ENCODE results near the gene CWF19L1. TPM values are rescaled to one million over a fixed set of nuclear protein-coding genes. Genes with fewer than 3 reads are reported as not detected.

Gene CWF19L1
- total and polyA plus RNA-seq, 2 of the 13 experiments (the other 11 are each of a cell fraction or from before 2014, with no cell fraction given) = 13.6 to 42.1 TPM

- no peak; the same call in 1 of the 2 replicates for TF ChIP-seq ZBTB26 (CRISPR knock-in tag; IDR thresholded peaks at IDR 0.05; ENCODE audit: borderline replicate concordance)
- 0 out of 2 replicates have a peak, but pooled peaks have one; percentile 36 for TF ChIP-seq MAF1 (CRISPR knock-in tag; IDR thresholded peaks at IDR 0.05; ENCODE audit: borderline replicate concordance)
- no peak for TF ChIP-seq HOXA7 (CRISPR knock-in tag; IDR thresholded peaks at IDR 0.05)
- TF ChIP-seq HNF1A (IDR thresholded peaks at IDR 0.05; ENCODE audit: low read depth) = no peak
- TF ChIP-seq HNF1A (CRISPR knock-in tag; IDR thresholded peaks at IDR 0.05; ENCODE audit: borderline replicate concordance) = peak; percentile 55; the same call in 1 of the 2 replicates
- no peak; a peak in 1 of 4 replicates for TF ChIP-seq MAFK (conservative IDR thresholded peaks at IDR 0.05 in 1 of 2, IDR thresholded peaks at IDR 0.05 in 1 of 2; ENCODE audit: low read length in 2 of 2)
- TF ChIP-seq FOXJ3 (CRISPR knock-in tag; IDR thresholded peaks at IDR 0.05; ENCODE audit: borderline replicate concordance) = no peak
- peak; percentile 61; the same call in 1 of the 2 replicates for TF ChIP-seq ZNF547 (CRISPR knock-in tag; IDR thresholded peaks at IDR 0.05)
- no peak for TF ChIP-seq RAD21 (CRISPR knock-in tag; IDR thresholded peaks at IDR 0.05)
- no peak for TF ChIP-seq KMT2A (CRISPR knock-in tag; IDR thresholded peaks at IDR 0.05)
- no peak for TF ChIP-seq CEBPZ (IDR thresholded peaks at IDR 0.05; ENCODE audit: low read length)
- TF ChIP-seq ZKSCAN8 (CRISPR knock-in tag; IDR thresholded peaks at IDR 0.05; ENCODE audit: borderline replicate concordance) = no peak
- no peak; the same call in 1 of the 2 replicates for TF ChIP-seq MNT (IDR thresholded peaks at IDR 0.05)
- no peak for TF ChIP-seq ZNF460 (CRISPR knock-in tag; IDR thresholded peaks at IDR 0.05; ENCODE audit: borderline replicate concordance)
Measured at GRCh38 chr10:100286051-100287033, 18.9 kb upstream of the CWF19L1 start, which contains the start of gene BLOC1S2 (continued).

All from HepG2 (cell line).